Left colon (tissue), 2 donors: ENCODE measurements around the gene LPGAT1. TPM values are rescaled to one million over a fixed set of nuclear protein-coding genes. Genes with fewer than 3 reads are reported as not detected.

Experiments
- ATAC-seq: fragments of 200-7000 bp; cut with Tn5 transposase; one replicate; pipeline ENCODE4 v1.9.1; 2020; ENCODE audit warnings: mild to moderate bottlenecking, moderate library complexity
- DNase-seq, 2 donors: peaks; one replicate each; pipeline ENCODE4 v3.0.0-alpha.2; 2020
- intact Hi-C, 2 donors: fragments of 100-400 bp; cut with DNase I in 1 of 2; cut with micrococcal nuclease in 1 of 2; formaldehyde crosslinking; loops; one replicate each; pipeline versions ENCODE4 v1.11.2 to v1.14.0; 2022; cut with DNase I, micrococcal nuclease
- total RNA-seq, 2 donors: library from RNA; stranded (reverse); fragmentation: NEBNext Ultra II Directional; extraction: Animal tissue kit (Norgen Biotek cat#: 25700); gene quantifications; one replicate each; pipeline ENCODE4 v1.2.1, GENCODE V29; 2021
- donor health status: DM: no; HTN: no; CAD: no.
- donor health status: DM: yes; HTN: yes; CAD: no.

Gene LPGAT1
- total RNA-seq, 2 donors from 2014 or later, result 30.9 to 46.0 TPM

- no peak for ATAC-seq
- intact Hi-C loops, result no loop called here
- DNase-seq, result no peak
Observed at GRCh38 chr1:211739671-211740411, 90.7 kb downstream of the LPGAT1 start.

- intact Hi-C loops, result no loop called here
- ATAC-seq (no peak), DNase-seq (no peak)
Observed at GRCh38 chr1:211738691-211739301, 91.8 kb downstream of the LPGAT1 start.

- intact Hi-C loops, result no loop called here
- DNase-seq (no peak), ATAC-seq (no peak)
Observed at GRCh38 chr1:211738096-211738690, 92.4 kb downstream of the LPGAT1 start.

GRCh38 chr1:211737115-211738035 lies 93.2 kb downstream of the LPGAT1 start:
- DNase-seq (no peak), ATAC-seq (no peak)
- intact Hi-C loops, result no loop called here

GRCh38 chr1:211736351-211736915 lies 94.1 kb downstream of the LPGAT1 start:
- no peak for DNase-seq
- intact Hi-C loops, result no loop called here
- no peak for ATAC-seq

- ATAC-seq (peak; percentile 68), DNase-seq (peak in 1 of 2 donors; percentile 18)
- intact Hi-C loops, result no loop called here
Observed at GRCh38 chr1:211735208-211736170, 95.1 kb downstream of the LPGAT1 start.

- ATAC-seq (peak; percentile 93), DNase-seq (peak; percentile 82 to 84)
- intact Hi-C loops, result no loop called here
Observed at GRCh38 chr1:211734791-211735190, 95.8 kb downstream of the LPGAT1 start.

- ATAC-seq (peak; percentile 65), DNase-seq (no peak)
- intact Hi-C loops, result no loop called here
Observed at GRCh38 chr1:211734359-211734758, 96.2 kb downstream of the LPGAT1 start.

GRCh38 chr1:211732293-211732980 lies 98.1 kb downstream of the LPGAT1 start:
- ATAC-seq, result no peak
- intact Hi-C loops, result no loop called here
- DNase-seq, result no peak

- intact Hi-C loops, result no loop called here
- ATAC-seq, result no peak
Observed at GRCh38 chr1:211731456-211732292, 98.9 kb downstream of the LPGAT1 start.

GRCh38 chr1:211730347-211730746 lies 100.2 kb downstream of the LPGAT1 start:
- no peak for DNase-seq
- no peak for ATAC-seq
- intact Hi-C loops, result no loop called here

More at GRCh38 chr1:211731456-211732292, 98.9 kb downstream of the LPGAT1 start:
- DNase-seq, result no peak

GRCh38 chr1:211729238-211729637 lies 101.3 kb downstream of the LPGAT1 start:
- DNase-seq (no peak), ATAC-seq (no peak)
- intact Hi-C loops, result no loop called here

- no peak for DNase-seq
- intact Hi-C loops, result no loop called here
- ATAC-seq, result no peak
Observed at GRCh38 chr1:211726467-211726995, 104.0 kb downstream of the LPGAT1 start.

GRCh38 chr1:211724687-211725196 lies 105.8 kb downstream of the LPGAT1 start:
- DNase-seq (no peak), ATAC-seq (no peak)
- intact Hi-C loops, result no loop called here

GRCh38 chr1:211723273-211723672 lies 107.3 kb downstream of the LPGAT1 start:
- ATAC-seq (no peak), DNase-seq (no peak)
- intact Hi-C loops, result no loop called here
